Naive B cell (primary cell): Measurements from ENCODE around the gene FBXO36. TPM values are rescaled to one million over a fixed set of nuclear protein-coding genes. Genes with fewer than 3 reads are reported as not detected.

Experiments
- ATAC-seq, 2 donors: fragments of 150-1000 bp; cut with Tn5 transposase; 2 replicates each; pipeline ENCODE4 v1.10.0; 2021; ENCODE audit warnings: low read depth in 2 of 2, mild to moderate bottlenecking in 2 of 2, moderate library complexity in 2 of 2
- DNase-seq: peaks from one replicate; pipeline ENCODE4 v3.0.0; 2022
- H3K27ac Mint-ChIP-seq, 6 donors: one replicate each; pipeline ENCODE4 v1.8.0; 2020 to 2022; ENCODE audit warnings: mild to moderate bottlenecking in 6 of 6, mixed read lengths in 6 of 6, moderate library complexity in 5 of 6, inconsistent platforms in 2 of 6
- H3K27me3 Mint-ChIP-seq, 3 donors: one replicate each; pipeline ENCODE4 v1.8.0; 2021 to 2022; ENCODE audit warnings: mixed read lengths in 3 of 3, mild to moderate bottlenecking in 1 of 3
- H3K36me3 Mint-ChIP-seq, 2 donors: one replicate each; pipeline ENCODE4 v1.8.0; 2020 to 2022; ENCODE audit warnings: mixed read lengths in 2 of 2, inconsistent platforms in 1 of 2, mild to moderate bottlenecking in 1 of 2
- H3K4me1 Mint-ChIP-seq, 3 donors: one replicate each; pipeline ENCODE4 v1.8.0; 2020 to 2022; ENCODE audit warnings: mixed read lengths in 3 of 3, inconsistent platforms in 1 of 3, mild to moderate bottlenecking in 1 of 3, moderate library complexity in 1 of 3
- H3K4me3 Mint-ChIP-seq, 8 donors: one replicate each; pipeline ENCODE4 v1.8.0; 2020 to 2022; ENCODE audit warnings: mild to moderate bottlenecking in 8 of 8, mixed read lengths in 8 of 8, moderate library complexity in 8 of 8, inconsistent platforms in 2 of 8
- H3K9me3 Mint-ChIP-seq, 7 donors: one replicate each; pipeline ENCODE4 v1.8.0; 2020 to 2022; ENCODE audit warnings: mixed read lengths in 7 of 7, mild to moderate bottlenecking in 5 of 7, inconsistent platforms in 2 of 7, moderate library complexity in 1 of 7
- polyA plus RNA-seq, 6 donors: library from polyadenylated mRNA; unstranded; fragments of 300-500 nt; fragmentation: Illumina TruSeq; gene quantifications; one replicate each; pipeline ENCODE4 v1.2.3, GENCODE V29; 2021; ENCODE audit warnings: low read depth in 6 of 6

FBXO36 gene
- polyA plus RNA-seq, 6 donors from 2014 or later: 0.24 to 1.4 (median 0.76) TPM; not detected in 1

DNA sequence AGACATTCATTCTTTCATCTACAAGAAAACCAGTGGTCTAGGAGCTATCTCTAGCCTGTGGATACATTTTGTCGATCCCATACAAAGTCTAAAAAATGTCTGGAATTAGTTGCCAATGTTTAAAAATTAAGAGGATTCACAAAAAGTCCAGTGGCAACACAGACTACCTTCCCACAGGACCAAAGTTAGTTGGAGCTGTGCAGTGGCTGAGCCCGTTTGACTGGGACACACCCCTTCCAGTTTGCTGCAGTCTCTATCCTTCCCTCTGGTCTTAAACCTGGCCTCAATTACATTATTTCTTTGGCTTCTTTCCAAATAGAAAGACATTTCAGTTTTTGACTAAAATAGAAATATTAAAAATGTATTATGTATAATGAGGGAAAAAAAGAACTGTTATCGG, 127.8 kb downstream of the FBXO36 start:
- H3K4me1 Mint-ChIP-seq: peaks cover 4 to 9% (median 9%) of the 10 kb centered on the region in 3 donors
- no peak for ATAC-seq
- H3K27ac Mint-ChIP-seq: no peak overlapping the region
- H3K4me3 Mint-ChIP-seq: no peak overlapping the region
- no peaks in the 10 kb centered on the region for H3K27me3 Mint-ChIP-seq
- no peaks in the 10 kb centered on the region for H3K9me3 Mint-ChIP-seq
- no peaks in the 10 kb centered on the region for H3K36me3 Mint-ChIP-seq
- DNase-seq: no peak

DNA sequence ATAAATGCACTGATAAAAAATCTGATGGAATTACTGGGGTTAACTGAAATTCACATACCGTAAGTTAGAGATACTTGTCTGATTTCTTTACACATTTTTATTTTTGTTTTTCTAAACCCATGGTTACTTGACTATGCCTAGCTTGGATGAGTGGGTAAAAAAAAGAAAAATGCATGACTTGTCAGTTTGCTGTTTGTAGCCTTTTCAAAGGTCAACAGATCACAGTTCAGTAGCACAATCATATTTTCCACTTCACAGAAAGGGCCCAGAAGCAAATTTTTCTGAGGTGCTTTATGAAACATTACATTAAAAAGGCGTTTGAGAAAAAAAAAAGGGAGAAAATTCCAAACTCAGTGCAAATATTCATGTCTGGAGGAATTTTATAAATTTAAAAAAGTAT, 130.0 kb downstream of the FBXO36 start:
- Mint-ChIP-seq H3K27ac (no peak overlapping the region), H3K9me3 (no peaks in the 10 kb centered on the region), H3K4me1 (peaks cover 4 to 9% (median 9%) of the 10 kb centered on the region in 3 donors), H3K27me3 (no peaks in the 10 kb centered on the region), H3K4me3 (no peak overlapping the region), H3K36me3 (no peaks in the 10 kb centered on the region)
- DNase-seq (no peak), ATAC-seq (no peak)

DNA sequence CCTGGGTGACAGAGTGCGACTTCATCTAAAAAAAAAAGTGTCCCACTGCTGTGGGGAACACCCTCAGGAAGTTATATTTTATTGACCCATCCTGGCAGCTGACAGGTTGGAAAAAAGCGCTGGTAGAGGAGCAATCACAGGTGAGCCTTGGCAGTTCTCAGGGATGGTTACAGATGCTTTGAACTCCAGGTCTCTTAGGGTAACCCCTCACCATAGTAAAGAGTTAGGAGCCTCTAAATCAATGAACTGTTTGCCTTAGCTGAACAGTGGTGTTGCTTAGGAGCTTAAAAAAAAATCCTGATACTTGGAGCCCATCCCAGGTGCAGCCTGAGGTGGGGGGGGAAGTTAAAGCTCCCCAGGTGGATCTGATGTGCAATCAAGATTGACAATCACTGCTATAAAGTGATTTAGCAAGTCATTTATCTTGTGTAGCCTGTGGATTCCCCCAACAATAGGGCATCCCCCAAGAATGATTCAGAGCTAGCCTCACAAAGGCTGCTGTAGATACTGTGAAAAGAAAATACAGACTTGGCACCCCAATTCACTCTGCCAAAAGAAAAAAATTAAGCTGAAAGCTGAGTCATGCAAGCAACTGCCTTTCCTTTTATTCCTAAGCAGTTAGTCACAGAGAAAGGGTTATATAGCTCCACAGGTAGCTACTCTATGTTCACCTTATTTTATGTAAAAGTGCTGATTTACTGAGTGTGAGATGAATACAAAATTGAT, 131.6 kb downstream of the FBXO36 start:
- Mint-ChIP-seq H3K4me3 (no peak overlapping the region), H3K4me1 (peaks cover 4 to 9% (median 9%) of the 10 kb centered on the region in 3 donors), H3K27ac (peak overlapping the region in 1 of 6 donors; percentile 73), H3K27me3 (no peaks in the 10 kb centered on the region), H3K36me3 (peaks cover 0 to 5% of the 10 kb centered on the region in 2 donors), H3K9me3 (no peaks in the 10 kb centered on the region)
- ATAC-seq (no peak), DNase-seq (no peak)

GRCh38 chr2:230060672-230061293, 138.5 kb downstream of the FBXO36 start:
- no peaks in the 10 kb centered on the region for H3K4me1 Mint-ChIP-seq
- H3K4me3 Mint-ChIP-seq: no peak overlapping the region
- ATAC-seq: no peak
- no peak overlapping the region for H3K27ac Mint-ChIP-seq
- peaks cover 0 to 5% of the 10 kb centered on the region in 2 donors for H3K36me3 Mint-ChIP-seq
- H3K9me3 Mint-ChIP-seq: no peaks in the 10 kb centered on the region
- H3K27me3 Mint-ChIP-seq: peaks cover 0 to 5% (median 4%) of the 10 kb centered on the region in 3 donors
- no peak for DNase-seq

Other genes with a start within 250 kb of the FBXO36 start
- gene DNER, start 207.9 kb upstream of the FBXO36 start, polyA plus RNA-seq: not detected
- 10 to 100 TPM; 20.0 to 64.5 (median 46.1) TPM for gene TRIP12, start 494 bp upstream of the FBXO36 start, polyA plus RNA-seq
- under 1 TPM in 4 of 6 donors, not detected in 2; 0.25 to 0.44 (median 0.27) TPM for gene SLC16A14, start 146.4 kb downstream of the FBXO36 start, polyA plus RNA-seq